ENCODE measurements around the gene RHOBTB3.

The RHOBTB3 gene

DNA sequence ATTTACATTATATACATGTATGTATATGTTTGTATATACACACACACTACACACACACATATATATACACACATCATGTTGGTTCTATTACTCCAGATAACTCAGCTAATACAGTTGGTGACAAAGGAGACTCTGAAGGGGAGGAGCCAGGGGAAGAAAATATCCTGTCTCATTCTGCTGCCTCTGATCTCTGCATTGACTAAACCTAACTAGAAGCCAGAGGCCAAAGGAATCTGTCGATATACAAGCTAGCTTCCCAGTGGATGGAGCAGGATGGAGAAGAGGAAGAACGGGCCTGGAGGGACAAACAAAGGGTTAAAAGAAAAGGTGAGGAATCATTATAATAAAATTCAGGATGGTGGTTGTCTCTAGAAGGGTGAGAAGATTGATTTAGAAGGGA, 13.7 kb upstream of the RHOBTB3 start:
- TF ChIP-seq, protein P1, sequence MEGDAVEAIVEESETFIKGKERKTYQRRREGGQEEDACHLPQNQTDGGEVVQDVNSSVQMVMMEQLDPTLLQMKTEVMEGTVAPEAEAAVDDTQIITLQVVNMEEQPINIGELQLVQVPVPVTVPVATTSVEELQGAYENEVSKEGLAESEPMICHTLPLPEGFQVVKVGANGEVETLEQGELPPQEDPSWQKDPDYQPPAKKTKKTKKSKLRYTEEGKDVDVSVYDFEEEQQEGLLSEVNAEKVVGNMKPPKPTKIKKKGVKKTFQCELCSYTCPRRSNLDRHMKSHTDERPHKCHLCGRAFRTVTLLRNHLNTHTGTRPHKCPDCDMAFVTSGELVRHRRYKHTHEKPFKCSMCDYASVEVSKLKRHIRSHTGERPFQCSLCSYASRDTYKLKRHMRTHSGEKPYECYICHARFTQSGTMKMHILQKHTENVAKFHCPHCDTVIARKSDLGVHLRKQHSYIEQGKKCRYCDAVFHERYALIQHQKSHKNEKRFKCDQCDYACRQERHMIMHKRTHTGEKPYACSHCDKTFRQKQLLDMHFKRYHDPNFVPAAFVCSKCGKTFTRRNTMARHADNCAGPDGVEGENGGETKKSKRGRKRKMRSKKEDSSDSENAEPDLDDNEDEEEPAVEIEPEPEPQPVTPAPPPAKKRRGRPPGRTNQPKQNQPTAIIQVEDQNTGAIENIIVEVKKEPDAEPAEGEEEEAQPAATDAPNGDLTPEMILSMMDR (conservative IDR thresholded peaks at IDR 0.05), result no peak
- TF ChIP-seq ZFX (IDR thresholded peaks at IDR 0.05), result no peak
- H3K27ac ChIP-seq, result no peak overlapping the region

DNA sequence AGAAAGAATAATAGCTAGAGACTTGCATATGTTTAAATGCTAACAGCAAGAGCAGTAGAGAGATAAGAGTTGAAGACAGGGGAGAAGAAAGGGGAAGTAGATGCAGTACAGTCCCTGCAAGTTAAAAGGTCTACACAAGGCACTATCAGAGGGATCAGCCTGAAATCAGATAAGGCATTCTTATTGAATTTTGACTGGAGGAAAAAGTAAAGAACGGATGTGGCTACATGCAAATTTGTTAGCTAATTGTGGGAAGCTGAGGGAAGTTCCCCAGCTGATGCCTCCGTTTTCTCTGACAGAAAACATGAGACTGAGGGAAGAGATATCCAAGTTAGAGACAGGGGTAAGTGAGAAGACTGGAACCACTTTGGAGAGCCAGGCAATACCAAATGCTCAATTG, 12.9 kb upstream of the RHOBTB3 start:
- H3K27ac ChIP-seq, result no peak overlapping the region
- TF ChIP-seq ZFX (IDR thresholded peaks at IDR 0.05), result no peak
- TF ChIP-seq, protein P1 (conservative IDR thresholded peaks at IDR 0.05), result no peak

DNA sequence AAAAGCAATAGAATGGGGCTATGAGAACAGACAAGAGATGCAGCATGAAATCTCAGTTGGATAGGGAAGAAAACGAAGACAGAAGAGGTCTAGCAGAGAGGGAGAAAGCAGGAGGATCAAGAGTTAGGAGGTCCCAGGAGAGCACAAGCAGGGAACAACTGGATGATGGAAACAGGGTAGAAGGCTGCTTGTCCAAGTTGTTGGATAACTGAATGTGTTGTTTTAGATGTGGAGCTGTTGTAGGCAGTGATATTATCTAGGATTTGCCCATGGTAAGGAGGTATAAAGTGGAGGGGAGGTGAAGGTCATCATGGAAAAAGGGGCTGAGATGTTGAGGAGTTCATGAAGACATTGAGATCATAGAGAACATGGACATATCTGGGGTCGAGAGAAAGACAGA, 12.4 kb upstream of the RHOBTB3 start:
- no peak for TF ChIP-seq ZFX (IDR thresholded peaks at IDR 0.05)
- TF ChIP-seq, protein P1 (conservative IDR thresholded peaks at IDR 0.05), result no peak
- H3K27ac ChIP-seq, result no peak overlapping the region

DNA sequence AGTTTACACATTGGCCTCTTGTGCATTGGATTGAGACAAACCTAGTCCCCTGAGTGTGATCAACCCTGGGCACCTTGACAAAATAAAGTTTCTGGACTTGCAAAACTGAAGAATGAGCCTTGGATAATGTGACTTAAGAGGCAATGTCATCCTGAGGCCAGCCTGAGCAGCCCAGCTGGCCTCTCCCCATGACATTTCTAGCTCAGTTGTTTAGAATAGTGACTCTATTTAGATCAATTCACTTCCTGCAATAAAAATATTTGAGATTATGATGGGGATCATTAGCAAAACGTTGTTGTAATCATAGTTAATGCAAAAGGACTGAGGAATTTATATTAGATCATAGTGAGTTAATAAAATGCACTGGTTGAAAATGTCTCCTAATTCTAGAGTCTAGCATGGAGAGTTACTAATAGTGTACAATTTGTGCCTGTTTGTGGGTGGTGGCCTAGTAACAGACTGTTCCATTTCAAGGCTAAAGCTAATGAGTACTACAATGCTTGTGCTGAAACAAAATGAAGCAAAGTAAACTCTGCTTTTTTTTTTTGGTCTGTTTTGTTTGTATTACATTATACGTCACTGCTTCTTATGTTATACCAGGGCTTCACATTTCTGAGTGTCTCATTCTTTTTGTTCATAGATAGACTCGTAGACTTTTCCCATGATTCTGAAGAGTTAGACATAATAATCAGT, 10.9 kb upstream of the RHOBTB3 start:
- TF ChIP-seq ZFX (IDR thresholded peaks at IDR 0.05), result no peak
- TF ChIP-seq, protein P1 (conservative IDR thresholded peaks at IDR 0.05), result no peak
- no peak overlapping the region for H3K27ac ChIP-seq

DNA sequence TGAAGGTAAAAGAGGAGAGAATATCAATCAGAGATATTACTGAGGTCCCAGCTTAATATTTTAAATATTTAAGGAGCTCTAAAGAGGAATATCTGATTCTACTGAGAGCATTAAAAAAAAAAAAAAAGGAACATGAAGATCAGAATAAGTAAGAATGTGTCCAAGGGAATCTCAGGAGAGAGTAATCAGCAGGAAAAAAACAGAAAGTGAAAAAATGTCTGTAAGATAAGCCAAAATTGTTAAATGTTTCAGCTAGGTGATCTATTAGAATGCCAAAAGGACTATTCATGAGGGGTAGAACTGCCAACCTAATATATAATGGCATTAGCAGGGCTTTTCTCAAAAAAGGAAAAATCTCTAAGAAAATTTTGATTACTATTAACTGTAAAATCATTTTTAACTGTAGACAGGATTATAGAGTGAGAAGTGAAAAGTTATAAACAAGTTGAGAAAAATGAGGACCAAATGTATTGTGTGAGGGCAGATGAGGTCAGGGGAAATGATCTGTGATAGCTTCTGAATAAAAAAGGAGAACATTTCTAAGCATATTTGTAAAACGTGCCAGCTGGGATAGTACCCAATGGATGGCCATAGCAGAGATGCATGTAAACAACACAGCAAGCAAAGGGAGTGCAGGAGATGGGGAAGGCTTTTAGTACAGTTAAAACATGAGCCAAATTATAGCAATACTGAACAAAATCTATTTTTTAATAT, 9.4 kb upstream of the RHOBTB3 start:
- TF ChIP-seq ZFX (IDR thresholded peaks at IDR 0.05), result no peak
- TF ChIP-seq, protein P1 (conservative IDR thresholded peaks at IDR 0.05), result no peak

DNA sequence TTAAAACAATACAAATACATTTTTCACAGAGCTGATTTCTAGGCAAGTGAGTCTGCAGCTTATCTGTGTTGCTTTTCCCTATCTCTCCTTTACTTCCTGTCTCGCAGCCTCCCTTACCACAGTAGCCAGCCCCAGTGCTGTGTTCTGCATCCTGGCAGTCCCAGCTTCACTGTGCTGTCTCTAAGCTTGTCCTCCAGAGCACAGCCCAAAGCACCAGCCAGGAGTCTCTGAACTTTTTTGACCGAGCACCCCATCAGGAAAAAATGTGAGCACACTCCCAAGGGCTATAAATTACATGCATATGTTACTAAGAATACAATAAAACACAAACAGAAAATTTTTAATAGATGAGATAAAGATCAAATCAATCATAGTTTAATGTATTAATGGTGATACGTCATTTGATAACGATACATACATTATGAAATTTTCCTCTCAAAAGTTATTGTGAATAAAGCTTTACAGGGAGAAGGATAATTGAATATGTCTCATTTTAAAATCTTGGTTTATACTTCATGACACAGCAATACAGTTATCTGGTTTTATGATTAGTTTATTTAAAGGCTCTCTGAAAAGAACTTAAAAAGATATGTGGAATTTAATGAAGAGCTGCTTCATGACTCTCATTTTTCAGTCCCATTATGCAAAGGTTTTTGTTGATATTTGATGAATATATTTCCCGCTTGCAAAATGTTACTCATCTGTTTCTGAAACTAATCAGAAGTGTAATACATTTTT, 7.3 kb upstream of the RHOBTB3 start:
- TF ChIP-seq, protein P1 (conservative IDR thresholded peaks at IDR 0.05), result no peak
- TF ChIP-seq ZFX (IDR thresholded peaks at IDR 0.05), result no peak
- no peak overlapping the region for H3K27ac ChIP-seq

More for the DNA sequence above, 9.4 kb upstream of the RHOBTB3 start:
- H3K27ac ChIP-seq, result no peak overlapping the region
